NCI-H460 (cell line): ENCODE data around the gene KCNE3. TPM values are rescaled to one million over a fixed set of nuclear protein-coding genes. Genes with fewer than 3 reads are reported as not detected.
A peak's percentile ranks its signal among the peaks of the same experiment; 100 is the strongest.

ENCODE experiments used
- DNase-seq: peaks from one replicate; pipeline ENCODE4 v3.0.0-alpha.2; 2016; ENCODE audit warnings: low read depth; ENCODE audit errors: extremely low read depth
- total RNA-seq: library from RNA; depleted of rRNA; stranded (reverse); fragments of >200 nt; shearing (Covaris generic); gene quantifications from 2 replicates; pipeline ENCODE4 v1.2.3, GENCODE V29; 2014

Gene KCNE3
- total RNA-seq, 1 experiment from 2014 or later, result not detected

DNA sequence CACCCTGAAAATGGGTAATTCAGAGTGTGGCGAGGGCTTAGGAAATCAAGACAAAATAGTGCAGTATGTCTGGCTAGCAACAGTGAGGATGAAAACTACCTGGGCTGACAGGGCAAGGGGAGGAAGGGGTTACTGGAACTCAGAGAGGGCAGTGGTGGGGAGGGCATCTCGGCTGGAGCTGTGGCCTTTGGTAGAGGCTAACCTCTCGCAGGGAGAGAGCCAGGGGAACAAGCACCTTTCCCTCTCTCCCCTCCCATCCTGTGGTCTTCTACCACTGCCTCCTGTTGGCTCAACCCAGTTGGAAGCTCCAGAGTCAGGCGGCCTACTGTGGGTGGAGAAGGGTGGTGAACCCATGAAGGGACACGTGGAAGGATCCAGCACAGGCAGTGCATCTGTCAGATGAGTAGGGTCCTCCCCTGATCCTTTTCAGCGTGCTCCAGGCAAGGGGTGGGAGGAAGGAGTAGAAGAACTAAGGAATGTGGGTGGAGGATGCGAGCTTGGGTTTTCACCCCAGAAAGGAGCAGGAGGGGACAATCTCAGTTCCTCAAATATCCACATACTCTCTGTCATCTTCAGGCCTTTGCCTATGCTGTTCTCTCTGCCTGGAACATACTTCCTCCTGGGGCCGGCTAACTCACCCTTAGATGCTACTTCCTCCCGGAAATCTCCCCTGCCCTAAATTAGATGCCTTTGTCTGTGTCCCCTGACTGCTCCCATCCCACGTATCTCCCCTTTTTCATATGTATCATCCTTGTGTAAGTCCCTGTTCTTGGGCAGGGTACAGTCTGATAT, 6.2 kb upstream of the KCNE3 start:
- DNase-seq, result no peak

DNA sequence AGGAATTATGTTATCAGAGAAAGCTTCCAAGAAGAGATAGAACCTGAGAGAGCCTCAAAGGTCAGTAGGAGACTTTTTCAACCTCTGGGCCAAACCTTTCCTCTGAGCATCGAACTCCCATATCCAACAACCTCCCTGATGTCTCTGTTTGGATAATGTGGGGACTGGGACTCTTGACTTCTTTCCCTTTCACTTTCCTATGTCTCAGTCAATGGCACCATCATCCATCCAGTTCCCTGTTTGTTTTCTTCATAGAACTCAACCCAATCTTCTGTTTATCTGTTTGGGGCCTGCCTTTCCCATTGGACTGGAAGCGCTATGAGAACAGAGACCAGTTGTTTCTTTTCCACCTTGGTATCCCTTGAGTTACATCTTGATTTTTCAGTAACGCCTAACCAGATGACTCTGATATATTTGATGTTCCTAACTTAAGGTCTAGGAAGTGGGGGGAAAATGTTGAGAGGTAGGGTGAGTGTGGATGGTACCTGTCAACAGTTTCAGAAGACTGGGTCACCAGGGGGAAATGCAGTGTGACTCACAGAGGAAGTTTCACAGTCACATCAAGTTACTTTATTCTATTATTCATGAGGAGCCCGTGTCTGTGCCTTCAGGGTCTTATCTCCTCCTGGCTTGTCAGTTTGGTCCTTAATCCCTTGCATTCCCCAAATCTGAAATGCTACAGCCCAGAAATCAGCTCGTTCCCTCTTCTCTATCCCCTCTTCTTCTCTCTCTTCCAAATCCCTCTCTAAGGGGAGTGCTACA, 4.5 kb upstream of the KCNE3 start:
- no peak for DNase-seq

DNA sequence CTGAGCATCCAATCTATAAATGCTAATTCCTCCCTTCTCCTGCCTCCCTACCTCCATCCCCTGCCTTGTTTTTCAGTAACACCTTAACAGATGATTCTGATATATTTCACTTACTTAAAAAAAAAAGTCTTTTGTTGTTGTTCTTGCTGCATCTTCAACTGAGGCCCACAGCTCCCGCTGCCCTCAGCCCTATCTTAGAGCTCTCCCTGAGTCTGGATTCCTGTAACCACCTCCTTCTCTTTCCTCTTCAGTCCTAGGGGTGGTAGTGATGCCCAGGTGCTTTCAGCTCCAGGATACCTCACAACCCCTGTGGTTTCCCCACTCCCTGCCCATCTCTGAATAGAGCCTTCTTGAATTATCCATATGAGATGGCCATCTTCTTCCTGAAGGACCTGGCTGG, 3.7 kb upstream of the KCNE3 start:
- no peak for DNase-seq

DNA sequence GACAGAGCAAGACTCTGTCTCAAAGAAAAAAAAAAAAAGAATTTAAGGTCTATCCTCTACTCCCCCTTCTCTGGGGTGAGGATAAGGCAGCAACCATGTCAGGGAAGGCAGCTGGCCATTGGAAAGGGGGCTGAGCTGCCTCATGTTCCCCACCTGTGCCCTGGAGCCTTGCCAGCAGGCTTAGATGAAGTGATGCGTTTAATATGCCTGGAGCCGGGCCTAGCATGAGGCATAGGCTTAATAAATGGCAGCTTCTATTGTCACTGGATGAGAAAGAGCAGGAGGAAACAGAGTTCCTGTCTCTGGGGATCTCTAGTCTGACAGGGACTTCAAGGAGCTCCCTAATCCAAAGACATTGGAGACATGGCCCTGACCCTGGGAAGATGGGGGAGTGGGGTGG, 3.2 kb upstream of the KCNE3 start:
- no peak for DNase-seq

DNA sequence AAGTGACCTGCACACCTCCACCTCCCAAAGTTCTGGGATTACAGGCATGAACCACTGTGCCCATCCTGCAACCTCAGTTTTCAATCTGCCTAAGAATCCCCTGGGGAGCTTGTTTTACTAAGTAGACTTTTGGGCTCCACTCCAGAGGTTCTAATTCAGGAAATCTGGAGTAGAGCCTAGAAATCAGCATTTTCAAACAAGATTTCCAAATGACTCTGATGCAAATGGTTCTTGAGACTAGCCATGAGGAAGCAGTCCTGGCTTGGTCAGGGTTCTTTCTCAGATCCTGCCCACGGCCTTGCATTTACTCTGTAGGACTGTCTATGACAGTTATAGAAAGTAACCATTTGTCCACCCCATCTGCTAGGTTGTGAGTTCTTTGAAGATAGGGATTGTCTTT, 1.6 kb upstream of the KCNE3 start:
- no peak for DNase-seq

DNA sequence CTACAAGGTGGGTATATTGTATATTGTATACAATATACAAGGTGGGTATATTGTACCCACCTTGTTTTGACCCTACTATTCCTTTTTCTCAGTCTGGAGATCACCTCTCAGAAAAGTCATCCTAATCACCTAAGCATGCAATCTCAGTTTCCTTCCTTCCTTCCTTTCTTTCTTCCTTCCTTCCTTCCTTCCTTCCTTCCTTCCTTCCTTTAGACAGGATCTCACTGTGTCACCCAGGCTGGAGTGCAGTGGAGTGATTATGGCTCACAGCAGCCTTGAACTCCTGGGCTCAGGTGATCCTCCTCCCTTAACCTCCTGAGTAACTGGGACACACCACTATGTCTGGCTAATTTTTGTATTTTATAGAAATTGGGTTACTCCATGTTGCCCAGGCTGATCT, 1.2 kb upstream of the KCNE3 start:
- no peak for DNase-seq

DNA sequence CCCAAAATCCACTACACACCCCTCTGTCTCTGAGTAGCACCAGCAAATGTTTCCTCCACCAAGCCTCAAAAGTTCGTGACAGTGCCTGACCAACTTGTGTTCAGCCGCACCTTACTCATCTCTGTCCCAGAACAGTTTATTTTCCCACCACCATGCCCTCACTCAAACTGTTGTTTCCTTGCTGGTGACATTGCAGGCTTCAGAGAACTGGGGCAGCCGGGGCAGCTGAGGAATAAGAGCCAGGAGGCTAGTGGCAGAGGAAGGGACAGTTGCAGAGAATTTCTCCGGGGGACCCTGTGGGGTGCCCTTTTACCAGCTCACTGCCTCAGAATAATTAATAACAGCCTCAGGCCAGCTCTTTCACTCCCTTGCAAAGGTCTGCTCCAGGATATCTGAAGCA, 709 bp upstream of the KCNE3 start:
- DNase-seq, result no peak

DNA sequence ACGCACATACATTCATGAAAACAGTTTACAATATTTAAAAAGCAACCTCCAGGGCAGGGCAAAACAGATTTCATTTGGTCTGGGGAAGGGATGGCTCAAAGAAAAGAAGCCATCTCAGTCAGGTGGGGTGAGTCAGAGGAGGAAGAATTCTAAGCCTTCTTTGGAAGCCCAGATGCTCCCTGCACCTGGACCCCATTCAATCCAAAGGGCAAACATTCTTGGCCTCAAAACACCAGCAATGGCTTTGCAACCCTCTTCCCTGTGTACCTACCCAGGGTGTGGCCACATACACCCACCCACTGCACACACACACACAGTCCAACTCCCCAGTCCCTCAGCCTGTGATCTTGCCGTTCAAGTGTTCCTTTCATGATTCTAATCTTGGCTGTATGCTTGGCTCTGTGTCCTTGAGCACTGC, 2.0 kb downstream of the KCNE3 start:
- DNase-seq, result no peak

DNA sequence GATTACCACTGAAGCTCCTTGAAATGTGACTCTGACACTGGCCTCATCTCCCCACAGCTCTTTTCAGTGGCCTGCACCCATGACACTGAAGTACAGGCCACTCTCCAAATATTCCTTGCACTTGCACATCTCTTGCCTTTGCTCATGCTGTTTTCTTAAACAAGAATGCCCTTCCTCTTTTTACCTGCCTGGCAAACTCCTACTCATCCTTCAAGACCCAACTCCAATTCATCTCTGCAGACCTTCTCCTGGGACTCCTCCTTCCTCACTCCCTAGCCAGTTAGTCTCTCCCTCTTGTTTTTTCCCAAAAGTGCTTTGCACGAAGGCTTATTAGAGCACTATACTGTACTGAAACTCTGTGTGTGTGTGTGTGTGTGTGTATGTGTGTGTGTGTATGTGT, 2.6 kb downstream of the KCNE3 start:
- DNase-seq, result no peak

DNA sequence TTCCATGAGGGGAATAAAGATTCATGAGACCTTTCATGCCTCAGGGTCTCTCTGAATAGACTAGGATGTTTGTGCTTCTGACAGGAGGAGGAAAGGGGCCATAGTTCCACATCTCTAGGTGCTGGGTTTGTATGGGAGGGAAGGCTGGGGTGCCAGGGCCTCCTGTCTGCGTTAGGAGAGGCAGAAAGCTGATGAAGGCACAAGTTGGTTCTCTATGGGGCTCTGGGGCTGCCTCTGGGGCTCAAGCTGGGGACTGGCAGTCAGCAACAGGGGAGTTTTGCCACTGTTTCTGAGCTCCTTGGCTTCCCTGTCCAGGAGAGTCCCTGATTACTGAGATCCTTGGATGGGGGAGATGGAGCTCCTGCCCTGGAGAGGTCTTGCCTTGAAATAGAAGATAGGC, 4.1 kb downstream of the KCNE3 start:
- no peak for DNase-seq

DNA sequence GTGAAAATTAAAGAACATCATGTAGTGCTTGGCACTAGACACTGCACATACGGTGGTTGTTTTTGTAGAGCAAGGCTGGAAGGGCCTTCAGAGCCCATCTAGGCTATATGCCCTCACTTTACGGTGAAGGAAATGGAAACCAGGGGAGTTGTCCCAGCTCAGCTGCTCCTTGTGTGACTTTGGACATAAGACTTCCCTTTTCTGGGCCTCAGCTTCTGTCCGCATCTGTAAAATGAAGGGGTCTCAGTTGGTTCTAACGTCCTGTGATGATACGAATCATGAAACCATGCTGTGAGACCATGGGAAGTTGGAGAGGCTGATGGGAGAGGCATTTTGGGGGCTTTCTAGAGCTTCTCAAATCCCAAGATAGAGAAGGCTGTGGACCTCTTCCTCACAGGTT, 4.7 kb downstream of the KCNE3 start:
- DNase-seq, result no peak

DNA sequence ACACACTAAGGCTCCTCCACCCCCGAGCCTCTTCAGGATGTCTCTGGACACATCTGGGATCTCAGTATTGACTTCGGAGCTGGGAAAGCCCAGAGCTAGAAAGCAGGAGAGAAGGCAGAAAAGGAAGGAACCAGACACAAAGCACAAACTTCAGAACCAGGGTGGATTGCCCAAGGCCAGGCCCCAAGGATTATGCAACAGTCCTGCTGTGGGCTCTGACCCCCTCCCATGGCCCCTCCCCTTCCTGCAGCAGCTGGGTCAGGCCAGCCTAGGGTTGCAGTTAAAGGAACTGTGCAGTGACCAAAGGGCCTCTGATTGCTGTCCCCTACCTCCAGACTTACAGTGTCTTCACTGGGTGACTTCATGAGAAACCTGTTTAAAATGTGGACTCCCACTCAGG, 5.3 kb downstream of the KCNE3 start:
- no peak for DNase-seq

DNA sequence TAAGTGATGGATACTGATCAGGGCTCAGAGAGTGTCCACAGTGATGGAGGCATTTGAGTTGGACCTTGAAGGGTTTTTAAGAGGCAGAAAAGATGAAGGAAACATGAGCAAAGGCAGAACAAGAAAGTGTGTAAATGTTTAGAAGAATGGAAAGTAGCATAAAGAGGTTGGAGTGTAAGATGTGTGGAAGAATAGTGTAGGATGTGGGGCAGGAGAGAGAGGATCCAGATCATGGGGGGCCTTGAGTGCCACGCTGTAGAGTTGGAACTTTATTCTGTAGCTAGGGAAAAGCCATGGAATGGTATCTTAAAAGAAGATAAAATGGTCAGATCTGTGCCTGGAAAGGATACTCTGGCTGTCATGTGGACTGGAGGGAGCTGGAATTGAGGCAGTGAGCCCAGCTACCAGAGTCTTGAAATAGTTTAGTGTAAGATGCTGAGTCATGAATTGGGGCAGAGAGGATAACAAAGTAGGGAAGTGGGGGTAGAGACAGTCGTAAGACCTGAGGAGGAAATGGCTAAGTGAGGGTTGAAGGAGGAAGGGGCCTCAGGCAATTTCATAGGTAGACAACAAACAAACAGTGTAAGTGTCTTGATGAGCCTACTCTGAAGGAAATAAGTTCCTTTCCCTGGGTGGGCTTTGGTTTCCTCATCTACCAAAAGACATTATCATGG, 6.7 kb downstream of the KCNE3 start:
- DNase-seq, result no peak

DNA sequence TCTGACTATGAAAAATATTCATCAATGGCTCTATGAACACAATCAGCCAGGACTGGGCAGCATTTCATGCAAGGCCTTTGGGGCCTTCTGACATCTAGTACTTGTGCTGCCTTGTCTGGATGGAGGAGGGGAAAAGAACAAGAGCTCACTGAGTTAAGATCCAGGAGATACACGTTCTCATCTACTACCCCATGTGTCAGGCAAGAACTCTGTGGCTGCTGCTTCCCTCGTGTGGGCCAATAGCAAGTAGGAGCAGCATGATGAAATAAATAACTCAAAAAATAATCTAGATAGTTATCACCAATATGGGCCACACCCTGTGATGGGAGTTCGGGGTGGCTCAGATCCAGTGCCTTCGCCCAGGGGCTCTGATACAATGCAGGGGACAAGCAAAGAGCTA, 7.3 kb downstream of the KCNE3 start:
- DNase-seq, result no peak

DNA sequence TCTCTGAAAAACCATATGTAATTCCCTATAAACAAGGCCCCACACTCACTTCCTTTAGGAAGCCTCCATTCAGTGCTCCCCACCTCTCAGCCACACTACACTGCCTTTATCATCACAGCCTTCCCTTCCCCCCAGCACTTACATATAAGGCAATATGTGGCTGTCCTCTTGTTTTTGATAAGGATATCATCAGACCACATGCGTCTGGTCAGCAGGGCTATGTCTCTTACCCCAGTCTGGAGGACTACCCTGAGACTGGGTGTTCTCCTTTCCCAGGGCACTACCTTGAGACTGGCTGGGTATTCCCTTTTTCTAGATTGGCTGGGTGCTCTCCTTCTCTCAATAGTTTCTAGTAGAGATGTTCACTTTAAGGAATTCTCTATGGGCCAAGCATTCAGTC, 7.8 kb downstream of the KCNE3 start:
- no peak for DNase-seq

DNA sequence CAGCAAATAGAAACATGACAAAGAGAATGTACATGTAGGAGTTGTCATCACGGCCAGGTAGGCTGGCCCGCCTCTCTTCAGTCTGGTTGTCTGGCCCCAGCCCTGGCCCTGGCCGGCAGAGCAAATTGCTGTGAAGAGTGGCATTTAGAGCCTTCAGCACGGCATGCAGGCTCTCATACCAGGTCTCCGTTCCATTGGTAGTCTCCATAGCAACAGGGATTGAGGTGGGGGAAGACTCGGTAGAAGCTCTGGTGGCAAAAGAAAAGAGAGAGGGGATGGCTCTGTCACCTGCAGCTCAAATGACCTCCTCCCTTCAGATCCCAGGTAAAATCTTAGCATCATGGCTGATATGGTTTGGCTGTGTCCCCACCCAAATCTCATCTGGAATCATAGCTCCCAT, 10.0 kb downstream of the KCNE3 start:
- DNase-seq, result no peak

DNA sequence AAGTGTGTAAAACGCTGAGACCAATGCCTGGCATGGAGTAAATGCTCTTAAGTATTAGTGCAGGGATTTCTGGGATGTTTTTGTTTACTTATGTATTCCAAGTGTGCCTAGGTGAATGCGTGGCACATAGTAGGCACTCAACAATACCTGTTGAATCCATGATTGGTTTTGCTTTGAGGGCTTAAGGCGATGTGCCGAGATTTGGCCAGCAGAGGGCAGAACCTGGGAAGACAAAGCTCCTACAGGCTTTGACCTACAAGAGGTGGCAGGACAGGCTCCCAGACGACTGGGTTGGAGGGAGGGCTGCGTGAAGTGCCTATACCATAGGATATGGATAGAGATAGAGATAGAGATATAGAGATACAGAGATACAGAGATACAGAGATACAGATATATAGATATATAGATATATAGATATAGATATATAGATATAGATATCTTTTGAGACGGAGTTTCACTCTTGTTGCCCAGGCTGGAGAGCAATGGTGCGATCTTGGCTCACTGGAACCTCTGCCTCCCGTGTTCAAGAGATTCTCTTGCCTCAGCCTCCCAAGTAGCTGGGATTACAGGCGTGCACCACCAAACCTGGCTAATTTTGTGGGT, 13.9 kb downstream of the KCNE3 start:
- DNase-seq, result peak; percentile 52

DNA sequence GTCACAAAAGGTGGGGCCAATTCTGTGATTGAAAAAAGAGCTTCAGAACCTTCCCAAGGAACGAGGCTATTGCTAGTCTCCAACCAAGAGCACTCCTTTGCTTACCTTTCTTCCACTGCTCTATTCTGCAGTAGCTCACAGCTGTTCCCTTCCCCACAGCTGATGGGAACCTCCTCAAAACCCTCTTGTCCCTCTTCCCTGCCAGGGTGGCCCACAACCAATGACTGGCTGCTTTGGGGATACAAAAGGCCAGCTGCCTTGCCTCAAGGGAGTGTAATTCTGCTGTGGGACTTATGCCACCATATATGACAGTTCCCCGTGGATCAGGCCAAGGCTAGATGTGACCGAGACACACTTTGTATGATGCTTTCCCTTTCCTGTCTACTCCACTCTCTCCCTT, 15.0 kb downstream of the KCNE3 start:
- DNase-seq, result no peak

DNA sequence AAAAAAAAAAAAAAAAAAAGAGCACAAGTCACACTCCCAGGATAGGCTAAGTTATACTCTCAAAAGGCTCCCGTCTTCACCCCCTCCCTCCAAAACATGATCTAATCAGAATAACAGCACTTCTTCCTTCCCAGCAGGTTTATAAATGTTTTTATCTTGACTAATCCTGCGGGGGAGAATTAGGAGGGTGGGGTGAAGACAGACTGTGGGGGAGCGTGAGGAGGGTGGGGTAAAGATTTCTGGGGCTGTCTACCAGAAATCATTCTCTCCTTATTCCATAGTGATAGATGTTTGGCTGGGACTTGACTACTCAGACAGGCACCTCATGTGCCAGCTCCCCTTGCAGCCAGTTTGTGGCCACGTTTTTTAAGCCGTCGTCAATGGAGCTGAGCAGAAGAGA, 17.0 kb downstream of the KCNE3 start:
- DNase-seq, result no peak

DNA sequence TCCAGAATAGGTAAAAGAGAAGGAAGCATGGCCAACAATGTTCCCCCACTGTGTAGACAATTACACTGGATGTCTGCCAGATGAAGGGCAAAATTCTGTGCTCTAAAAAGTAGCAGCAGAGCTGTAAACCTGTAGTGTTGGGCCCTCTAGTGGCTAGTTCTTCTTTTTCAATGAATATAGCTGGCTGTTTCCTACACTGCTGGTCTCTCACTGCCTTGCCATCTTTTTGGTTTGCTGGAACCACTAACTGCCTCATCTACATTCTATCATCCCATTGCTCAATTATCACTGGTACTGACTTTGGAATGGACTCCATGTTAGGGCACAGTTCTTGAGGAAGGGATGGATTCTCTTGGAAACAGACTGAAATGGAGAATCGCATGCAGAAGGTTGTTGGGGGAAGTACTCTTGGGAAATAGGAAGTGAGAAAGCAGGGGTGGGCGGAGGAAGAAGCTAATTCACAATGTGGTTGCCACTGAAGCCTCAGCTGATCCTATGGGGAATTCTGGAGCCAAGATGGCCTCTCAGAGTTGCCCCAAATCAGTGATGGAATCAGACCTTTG, 17.9 kb downstream of the KCNE3 start:
- peak; percentile 56 for DNase-seq

DNA sequence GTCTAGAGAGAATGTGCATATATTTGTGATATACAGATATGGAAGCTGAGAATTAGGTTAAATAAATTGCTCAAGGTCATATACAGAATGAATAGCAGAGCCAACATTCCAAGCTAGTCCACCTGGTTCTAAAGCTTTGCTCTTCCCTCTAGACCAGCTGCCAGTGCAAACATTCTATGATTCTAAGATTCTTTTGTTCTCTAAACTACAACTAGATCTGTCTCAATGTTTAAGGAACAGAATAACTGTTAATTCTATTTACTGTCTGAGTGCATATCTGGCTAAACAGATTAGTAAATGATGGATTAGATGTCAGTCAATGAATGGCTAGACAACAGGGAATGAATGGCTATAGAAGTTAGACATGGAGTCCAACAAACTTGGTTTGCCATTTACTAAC, 19.6 kb downstream of the KCNE3 start:
- no peak for DNase-seq
